ENCODE data around the gene AQP6.

Gene AQP6

GRCh38 chr12:49972641-49973360 is at the start of gene AQP6:
Gene AQP6 (plus strand): TSS chr12:49972947. CDS start chr12:49973174, 227 bp downstream.
- no peak for DNase-seq (ENCODE audit: low spot score)

DNA sequence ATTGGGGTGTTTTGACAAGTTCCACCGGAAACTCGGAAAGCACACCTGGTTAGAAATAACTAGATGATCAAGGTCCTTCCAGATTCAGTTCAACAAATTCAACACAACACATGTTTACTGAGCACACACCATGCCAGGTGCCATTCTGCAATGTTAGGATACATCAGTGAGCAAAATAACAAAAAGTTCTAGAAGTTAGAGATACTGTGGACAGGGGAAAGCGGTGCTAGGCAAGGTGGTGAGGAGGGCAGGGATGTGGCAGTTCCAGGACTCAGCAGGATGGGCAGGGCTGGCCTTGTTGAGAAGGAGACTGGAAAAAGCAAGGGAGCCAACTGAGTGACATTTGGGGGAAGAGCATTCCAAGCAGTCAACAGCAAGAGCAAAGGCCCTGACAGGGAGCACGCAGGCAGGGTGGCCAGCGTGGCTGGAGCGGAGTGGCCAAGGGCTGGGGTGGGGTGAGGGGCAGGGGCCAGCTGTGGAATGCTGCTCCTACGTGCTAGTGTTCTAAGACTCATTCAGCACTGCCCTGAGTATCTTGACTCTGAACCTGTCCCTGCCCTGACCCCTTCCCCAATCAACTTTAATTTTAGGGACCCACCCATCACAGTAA is 49.6 kb upstream of the AQP6 start:
- no peak for DNase-seq (ENCODE audit: low spot score)

GRCh38 chr12:49923880-49924556 is 48.7 kb upstream of the AQP6 start:
- DNase-seq (ENCODE audit: low spot score), result no peak

GRCh38 chr12:49924628-49925246 is 48.0 kb upstream of the AQP6 start:
- DNase-seq (ENCODE audit: low spot score), result no peak

DNA sequence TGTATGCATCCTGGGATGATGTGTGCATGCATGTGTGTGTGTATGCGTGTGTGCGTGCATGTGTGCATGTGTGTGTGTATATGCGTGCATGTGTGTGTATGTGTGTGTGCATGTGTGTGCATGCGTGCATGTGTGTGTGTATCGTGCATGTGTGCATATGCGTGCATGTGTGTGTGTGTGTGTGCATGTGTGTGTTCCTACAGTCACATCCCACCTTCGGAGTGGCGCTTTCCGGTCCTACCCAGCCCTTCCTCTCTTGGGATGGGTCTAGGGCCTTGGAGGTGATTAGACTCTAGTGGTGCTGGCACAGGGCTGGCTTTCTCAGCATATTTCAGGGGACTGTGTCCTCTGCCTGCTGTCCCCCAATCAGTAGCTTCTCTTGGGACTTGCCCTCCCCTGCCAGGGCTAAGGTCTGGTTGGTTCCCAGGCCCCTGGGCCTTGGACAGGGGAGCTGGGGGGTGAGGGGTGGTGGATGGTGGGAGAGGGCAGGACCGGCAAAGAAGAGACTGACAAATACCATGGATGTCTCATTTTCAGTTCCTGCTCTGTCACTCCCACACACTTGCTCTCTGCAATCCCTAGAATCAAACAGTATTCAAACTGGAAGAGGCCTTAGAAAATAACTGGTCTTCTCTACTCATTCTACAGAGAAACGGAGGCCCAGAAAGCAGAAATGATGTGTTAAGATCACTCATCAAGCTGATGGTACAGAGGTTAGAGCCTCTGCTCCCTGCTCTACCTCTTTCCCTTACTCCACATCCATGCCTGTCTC is 47.1 kb upstream of the AQP6 start:
- no peak for DNase-seq (ENCODE audit: low spot score)

- DNase-seq (ENCODE audit: low spot score), result no peak
Observed at GRCh38 chr12:49928471-49928870, 44.3 kb upstream of the AQP6 start.

DNA sequence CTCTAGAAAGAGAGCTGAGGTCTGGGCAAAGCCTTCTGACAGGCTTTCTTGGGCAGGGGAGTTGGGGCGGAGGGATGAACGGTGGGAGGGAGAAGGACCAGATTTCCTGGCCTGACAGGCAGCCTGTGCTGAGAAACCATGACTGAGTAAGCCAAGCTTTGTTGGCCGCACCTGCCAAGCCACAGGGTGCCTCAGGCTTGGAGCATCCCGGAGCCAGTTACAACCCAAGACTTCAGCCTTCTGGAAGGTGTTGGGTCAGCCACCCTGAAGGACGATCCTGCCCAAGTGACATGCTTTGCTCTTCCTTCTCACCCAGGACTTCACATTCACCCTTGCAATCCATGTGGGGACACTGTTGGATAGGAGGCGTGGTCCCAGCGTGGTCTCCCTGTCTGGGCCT is 43.2 kb upstream of the AQP6 start:
- DNase-seq (ENCODE audit: low spot score), result no peak

GRCh38 chr12:49930515-49931288 is 42.0 kb upstream of the AQP6 start:
- DNase-seq (ENCODE audit: low spot score), result no peak

GRCh38 chr12:49932023-49932422 is 40.7 kb upstream of the AQP6 start:
- no peak for DNase-seq (ENCODE audit: low spot score)

- no peak for DNase-seq (ENCODE audit: low spot score)
Observed at GRCh38 chr12:49932533-49933130, 40.1 kb upstream of the AQP6 start.

DNA sequence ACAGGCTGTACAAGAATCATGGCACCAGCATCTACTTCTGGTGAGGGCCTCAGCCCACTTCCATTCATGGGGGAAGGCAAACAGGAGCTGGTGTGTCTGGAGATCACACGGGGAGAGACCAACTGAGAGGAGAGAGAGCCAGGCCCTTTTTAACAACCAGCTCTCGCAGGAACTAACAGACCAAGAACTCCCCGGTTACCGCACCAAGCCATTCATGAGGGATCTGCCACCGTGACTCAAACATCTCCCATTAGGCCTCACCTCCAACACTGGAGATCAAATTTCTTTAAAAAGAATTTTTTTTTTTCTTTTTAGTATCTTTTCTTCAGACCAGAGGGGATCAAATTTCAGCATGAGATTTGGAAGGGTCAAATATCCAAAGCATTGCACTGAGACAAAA is 39.0 kb upstream of the AQP6 start:
- no peak for DNase-seq (ENCODE audit: low spot score)

DNA sequence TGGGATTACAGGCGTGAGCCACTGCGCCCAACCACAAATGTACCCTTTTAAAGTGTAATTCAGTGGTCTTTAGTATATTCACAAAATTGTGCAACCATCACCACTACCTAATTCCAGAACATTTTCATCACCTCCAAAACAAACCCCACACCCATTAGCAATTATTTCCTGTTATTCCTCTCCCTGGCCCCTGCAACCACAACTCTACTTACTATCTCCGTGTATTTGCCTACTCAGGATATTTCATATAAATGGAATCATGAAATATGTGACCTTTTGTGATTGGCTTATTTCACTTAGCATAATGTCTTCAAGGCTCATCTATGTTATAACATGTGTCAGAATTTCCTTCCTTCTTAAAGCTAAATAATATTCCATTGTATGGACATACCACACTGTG is 38.2 kb upstream of the AQP6 start:
- no peak for DNase-seq (ENCODE audit: low spot score)

GRCh38 chr12:49936925-49937324 is 35.8 kb upstream of the AQP6 start:
- DNase-seq (ENCODE audit: low spot score), result no peak

- no peak for DNase-seq (ENCODE audit: low spot score)
Observed at GRCh38 chr12:49937639-49938300, 35.0 kb upstream of the AQP6 start.

DNA sequence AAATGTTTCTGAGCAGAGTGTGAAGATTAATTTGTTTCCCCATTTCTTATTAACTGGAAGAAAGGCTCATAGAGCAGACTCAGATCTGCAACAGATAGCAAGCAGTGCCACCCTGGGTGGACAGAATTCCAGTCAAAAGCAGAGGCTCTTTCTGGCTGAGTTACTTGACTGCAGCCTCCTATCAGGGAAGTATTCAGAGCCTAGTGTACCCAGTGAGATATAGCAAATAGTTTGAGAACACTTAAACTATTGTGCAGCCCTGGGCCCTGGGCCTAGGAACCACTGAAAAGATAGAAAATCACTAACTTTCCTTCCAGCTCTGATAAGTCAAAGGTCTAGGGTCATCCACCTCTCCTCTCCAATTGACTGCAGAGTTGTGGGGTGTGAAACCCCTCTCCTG is 33.4 kb upstream of the AQP6 start:
- no peak for DNase-seq (ENCODE audit: low spot score)

- DNase-seq (ENCODE audit: low spot score), result no peak
Observed at GRCh38 chr12:49939707-49940106, 33.0 kb upstream of the AQP6 start.

GRCh38 chr12:49941556-49942511 is 30.9 kb upstream of the AQP6 start:
- DNase-seq (ENCODE audit: low spot score), result no peak

- no peak for DNase-seq (ENCODE audit: low spot score)
Observed at GRCh38 chr12:49942512-49942893, 30.2 kb upstream of the AQP6 start.

- DNase-seq (ENCODE audit: low spot score), result no peak
Observed at GRCh38 chr12:49942921-49943624, 29.7 kb upstream of the AQP6 start.
